BE2C (cell line): Measurements from ENCODE around the gene DUSP22.
"Not testable (repeated sequence)": the region's sequence is repeated elsewhere in the genome, so short reads cannot be mapped to it uniquely, and the experiment has no call there.

Experiments
- DNase-seq: peaks from one replicate; pipeline ENCODE4 v3.0.0-alpha.2; 2020
- H3K27me3 ChIP-seq: fragments of 250-450 bp; sonication (Bioruptor Pico); 2 replicates; pipeline ENCODE4 v1.5.1; 2020; ENCODE audit warnings: mild to moderate bottlenecking
- H3K36me3 ChIP-seq: fragments of 250-450 bp; sonication (Bioruptor Pico); 2 replicates; pipeline ENCODE4 v1.5.1; 2020; ENCODE audit warnings: mild to moderate bottlenecking
- H3K4me1 ChIP-seq: fragments of 250-450 bp; sonication (Bioruptor Pico); 2 replicates; pipeline ENCODE4 v1.5.1; 2020
- H3K4me3 ChIP-seq: 2 replicates; pipeline ENCODE4 v1.5.1; 2011; ENCODE audit warnings: low read depth, low read length
- H3K9me3 ChIP-seq: fragments of 250-450 bp; sonication (Bioruptor Pico); 2 replicates; pipeline ENCODE4 v1.5.1; 2020
- TF ChIP-seq, protein P1 (sequence below): IDR thresholded peaks from 2 replicates; pipeline ENCODE4 v1.5.1; 2012; ENCODE audit warnings: mild to moderate bottlenecking, low read depth, low read length

Gene DUSP22

DNA sequence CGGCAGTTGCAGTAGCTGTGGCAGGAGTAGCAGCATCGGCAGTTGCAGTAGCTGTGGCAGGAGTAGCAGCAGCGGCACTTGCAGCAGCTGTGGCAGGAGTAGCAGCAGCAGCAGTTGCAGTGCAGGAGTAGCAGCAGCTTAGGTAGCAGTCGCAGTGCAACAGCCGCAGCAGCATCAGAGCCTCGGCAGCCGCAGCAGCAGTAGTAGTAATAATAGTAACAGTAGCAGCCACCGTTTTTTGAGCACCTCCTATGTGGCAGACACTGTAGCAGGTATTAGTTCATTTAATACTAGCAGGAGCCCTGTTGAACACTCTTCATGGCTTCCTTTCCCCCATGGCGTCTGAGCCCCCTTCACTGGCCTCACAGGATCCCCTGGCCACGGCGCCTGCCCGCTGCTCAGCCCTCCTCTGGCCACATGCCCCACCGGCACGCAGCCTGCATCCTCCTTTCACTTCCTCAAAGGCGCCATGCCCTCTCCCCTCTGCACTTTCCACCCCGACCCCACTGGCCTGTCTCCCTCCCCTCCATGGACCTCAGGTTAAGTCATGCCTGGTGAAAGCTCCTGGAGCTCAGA, 80.1 kb downstream of the DUSP22 start:
- Histone ChIP-seq H3K4me1 (no peaks in the 10 kb centered on the region), H3K27me3 (0 out of 2 replicates have a peak, but pooled peaks cover 5% of the 10 kb centered on the region), H3K4me3 (no peak overlapping the region), H3K36me3 (no peaks in the 10 kb centered on the region), H3K9me3 (0 out of 2 replicates have a peak, but pooled peaks cover 4% of the 10 kb centered on the region)
- DNase-seq: no peak
- TF ChIP-seq, protein P1, sequence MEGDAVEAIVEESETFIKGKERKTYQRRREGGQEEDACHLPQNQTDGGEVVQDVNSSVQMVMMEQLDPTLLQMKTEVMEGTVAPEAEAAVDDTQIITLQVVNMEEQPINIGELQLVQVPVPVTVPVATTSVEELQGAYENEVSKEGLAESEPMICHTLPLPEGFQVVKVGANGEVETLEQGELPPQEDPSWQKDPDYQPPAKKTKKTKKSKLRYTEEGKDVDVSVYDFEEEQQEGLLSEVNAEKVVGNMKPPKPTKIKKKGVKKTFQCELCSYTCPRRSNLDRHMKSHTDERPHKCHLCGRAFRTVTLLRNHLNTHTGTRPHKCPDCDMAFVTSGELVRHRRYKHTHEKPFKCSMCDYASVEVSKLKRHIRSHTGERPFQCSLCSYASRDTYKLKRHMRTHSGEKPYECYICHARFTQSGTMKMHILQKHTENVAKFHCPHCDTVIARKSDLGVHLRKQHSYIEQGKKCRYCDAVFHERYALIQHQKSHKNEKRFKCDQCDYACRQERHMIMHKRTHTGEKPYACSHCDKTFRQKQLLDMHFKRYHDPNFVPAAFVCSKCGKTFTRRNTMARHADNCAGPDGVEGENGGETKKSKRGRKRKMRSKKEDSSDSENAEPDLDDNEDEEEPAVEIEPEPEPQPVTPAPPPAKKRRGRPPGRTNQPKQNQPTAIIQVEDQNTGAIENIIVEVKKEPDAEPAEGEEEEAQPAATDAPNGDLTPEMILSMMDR: no peak

DNA sequence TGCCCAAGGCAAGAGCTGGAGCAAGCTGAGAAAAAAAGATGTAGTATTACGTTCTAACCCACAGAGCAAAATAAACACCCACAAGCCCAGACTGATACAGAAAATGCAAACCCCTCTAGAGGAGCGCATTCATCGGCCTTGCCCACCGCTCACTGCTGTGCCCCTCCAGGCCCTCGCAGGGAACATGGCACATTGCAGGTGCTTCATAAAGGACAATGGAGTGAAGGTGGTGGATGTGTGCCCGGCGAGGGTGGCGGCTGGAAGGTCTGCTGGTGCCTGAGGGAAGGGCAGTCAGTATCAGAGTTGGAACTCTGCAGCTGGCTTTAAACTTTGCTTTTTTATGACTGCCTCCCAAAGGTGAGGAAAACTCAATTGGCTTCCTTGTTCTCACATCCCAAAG, 80.7 kb downstream of the DUSP22 start:
- Histone ChIP-seq H3K9me3 (0 out of 2 replicates have a peak, but pooled peaks cover 4% of the 10 kb centered on the region), H3K27me3 (0 out of 2 replicates have a peak, but pooled peaks cover 5% of the 10 kb centered on the region), H3K4me1 (no peaks in the 10 kb centered on the region), H3K4me3 (no peak overlapping the region), H3K36me3 (no peaks in the 10 kb centered on the region)
- TF ChIP-seq, protein P1: no peak
- DNase-seq: no peak

DNA sequence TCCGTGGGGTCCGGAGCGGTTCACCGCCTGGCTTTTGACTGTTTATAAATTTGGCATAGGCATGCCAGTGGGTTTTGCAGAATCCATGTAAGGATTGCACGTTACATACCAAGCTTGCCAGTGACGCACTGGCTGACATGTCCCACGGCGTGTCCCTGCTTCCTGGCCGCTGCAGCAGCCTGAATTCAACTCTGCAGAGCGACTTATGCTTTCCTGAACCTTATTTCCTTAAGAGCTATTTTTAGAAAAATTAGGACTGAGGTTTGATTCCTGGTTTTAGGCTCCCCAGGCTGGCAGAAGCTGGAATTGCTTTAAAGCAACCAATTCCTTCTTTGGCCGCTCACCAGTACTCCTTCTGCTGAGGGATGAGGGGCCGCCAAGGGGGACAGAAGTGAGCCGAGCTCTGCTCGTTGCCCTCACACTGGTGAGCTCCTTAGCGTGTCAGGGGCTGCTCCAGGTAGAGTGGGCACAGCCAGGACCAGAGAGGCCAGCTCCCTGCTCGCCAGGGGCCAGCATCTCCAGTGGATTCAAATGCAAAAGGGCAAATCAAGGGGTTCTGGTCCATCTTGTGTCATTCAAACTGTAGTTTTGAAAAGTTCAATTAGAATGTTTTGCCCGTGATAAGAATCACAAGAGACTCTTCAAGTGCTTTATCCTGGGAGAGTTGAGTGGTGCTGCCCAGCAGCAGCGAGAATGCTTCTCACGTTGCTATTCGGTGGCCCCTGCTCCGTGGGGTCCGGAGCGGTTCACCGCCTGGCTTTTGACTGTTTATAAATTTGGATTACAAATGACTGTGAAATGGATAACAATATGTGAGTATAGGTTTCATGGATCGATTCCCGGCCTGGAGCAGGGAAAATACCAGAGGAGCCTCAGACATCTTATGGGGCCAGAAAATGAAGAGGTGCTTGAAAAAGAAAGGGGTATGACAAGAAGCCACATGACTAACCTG, 81.8 kb downstream of the DUSP22 start:
- H3K4me1 ChIP-seq: no peaks in the 10 kb centered on the region
- no peak for DNase-seq
- 0 out of 2 replicates have a peak, but pooled peaks cover 4% of the 10 kb centered on the region for H3K9me3 ChIP-seq
- H3K27me3 ChIP-seq: 0 out of 2 replicates have a peak, but pooled peaks cover 5% of the 10 kb centered on the region
- no peak overlapping the region for H3K4me3 ChIP-seq
- H3K36me3 ChIP-seq: no peaks in the 10 kb centered on the region
- TF ChIP-seq, protein P1: no peak

DNA sequence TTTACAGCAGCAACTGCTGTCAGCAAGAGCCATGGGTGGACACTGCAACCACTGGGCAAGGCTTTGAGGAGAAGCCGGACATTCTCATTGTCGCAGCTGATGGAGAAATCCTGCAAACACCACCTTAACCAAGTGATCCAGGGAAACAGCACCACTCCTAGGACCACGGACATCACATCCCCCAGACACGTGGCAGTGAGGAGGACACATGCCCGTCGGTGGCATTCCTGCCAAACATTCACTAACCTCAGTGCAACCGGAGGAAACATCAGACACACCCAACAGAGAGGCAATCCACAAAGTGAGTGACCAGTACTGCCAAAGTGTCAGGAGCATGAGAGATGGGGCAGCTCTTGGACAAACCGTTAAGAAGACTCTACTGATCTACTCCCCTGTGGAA, 82.7 kb downstream of the DUSP22 start:
- Histone ChIP-seq H3K36me3 (no peaks in the 10 kb centered on the region), H3K27me3 (0 out of 2 replicates have a peak, but pooled peaks cover 5% of the 10 kb centered on the region), H3K4me1 (no peaks in the 10 kb centered on the region), H3K9me3 (0 out of 2 replicates have a peak, but pooled peaks cover 8% of the 10 kb centered on the region), H3K4me3 (no peak overlapping the region)
- DNase-seq: no peak
- TF ChIP-seq, protein P1: no peak

DNA sequence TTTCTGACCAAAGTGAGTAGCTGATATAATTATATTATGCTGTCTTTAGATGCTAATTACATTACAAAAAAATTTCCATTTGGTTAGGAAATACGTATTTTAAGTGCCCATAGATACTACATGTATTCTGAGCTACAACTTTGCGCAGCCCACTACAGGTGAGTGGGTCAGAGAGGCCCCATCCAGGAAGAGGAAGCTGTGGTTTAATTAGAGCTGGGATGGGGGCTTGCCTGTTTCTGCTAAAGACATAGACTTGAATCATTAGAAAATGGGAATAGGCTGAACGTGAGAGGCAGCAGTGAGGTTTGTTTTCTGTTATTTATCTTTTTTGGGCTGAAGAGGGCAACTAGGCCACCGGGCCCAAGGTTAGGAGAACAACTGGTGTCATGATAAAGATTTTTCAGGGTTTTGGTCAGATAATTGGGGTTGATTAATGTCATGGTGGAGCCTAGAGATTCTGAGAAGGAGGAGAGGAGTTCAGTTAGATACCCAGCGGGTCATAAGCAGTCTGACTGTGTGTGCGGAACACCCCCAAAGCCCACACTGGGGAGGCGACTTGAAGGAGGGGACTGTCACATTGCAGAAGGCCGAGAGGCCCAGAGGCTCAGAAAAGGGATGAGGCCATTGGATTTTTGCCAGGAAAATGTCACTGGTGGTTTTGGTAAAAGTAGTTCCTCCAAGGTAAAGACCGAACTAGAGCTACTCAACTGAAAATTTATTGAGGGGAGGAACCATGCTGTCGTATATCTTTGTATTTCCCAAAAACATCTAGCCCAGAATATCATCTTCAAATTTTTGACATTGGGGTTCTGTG, 84.7 kb downstream of the DUSP22 start:
- TF ChIP-seq, protein P1: no peak
- Histone ChIP-seq H3K4me1 (no peaks in the 10 kb centered on the region), H3K27me3 (0 out of 2 replicates have a peak, but pooled peaks cover 5% of the 10 kb centered on the region), H3K36me3 (no peaks in the 10 kb centered on the region), H3K4me3 (no peak overlapping the region), H3K9me3 (0 out of 2 replicates have a peak, but pooled peaks cover 4% of the 10 kb centered on the region)
- no peak for DNase-seq

DNA sequence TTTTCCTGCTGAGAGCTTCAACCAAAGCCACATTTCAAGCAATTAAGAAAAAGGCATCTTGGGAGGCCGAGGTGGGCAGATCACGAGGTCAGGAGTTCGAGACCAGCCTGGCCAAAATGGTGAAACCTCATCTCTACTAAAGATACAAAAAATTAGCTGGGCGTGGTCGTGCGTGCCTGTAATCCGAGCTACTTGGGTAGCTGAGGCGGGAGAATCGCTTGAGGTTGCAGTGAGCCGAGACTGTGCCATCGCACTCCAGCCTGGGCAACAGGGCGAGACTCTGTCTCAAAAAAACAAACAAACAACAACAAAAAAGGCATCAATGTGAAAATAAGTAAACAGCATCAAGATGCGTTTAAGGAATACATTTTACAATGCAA, 85.3 kb downstream of the DUSP22 start:
- not testable (repeated sequence) for DNase-seq, H3K4me1 ChIP-seq, H3K9me3 ChIP-seq, H3K27me3 ChIP-seq, H3K4me3 ChIP-seq, H3K36me3 ChIP-seq
